Measurements from ENCODE around the gene AMPD3.

DNA sequence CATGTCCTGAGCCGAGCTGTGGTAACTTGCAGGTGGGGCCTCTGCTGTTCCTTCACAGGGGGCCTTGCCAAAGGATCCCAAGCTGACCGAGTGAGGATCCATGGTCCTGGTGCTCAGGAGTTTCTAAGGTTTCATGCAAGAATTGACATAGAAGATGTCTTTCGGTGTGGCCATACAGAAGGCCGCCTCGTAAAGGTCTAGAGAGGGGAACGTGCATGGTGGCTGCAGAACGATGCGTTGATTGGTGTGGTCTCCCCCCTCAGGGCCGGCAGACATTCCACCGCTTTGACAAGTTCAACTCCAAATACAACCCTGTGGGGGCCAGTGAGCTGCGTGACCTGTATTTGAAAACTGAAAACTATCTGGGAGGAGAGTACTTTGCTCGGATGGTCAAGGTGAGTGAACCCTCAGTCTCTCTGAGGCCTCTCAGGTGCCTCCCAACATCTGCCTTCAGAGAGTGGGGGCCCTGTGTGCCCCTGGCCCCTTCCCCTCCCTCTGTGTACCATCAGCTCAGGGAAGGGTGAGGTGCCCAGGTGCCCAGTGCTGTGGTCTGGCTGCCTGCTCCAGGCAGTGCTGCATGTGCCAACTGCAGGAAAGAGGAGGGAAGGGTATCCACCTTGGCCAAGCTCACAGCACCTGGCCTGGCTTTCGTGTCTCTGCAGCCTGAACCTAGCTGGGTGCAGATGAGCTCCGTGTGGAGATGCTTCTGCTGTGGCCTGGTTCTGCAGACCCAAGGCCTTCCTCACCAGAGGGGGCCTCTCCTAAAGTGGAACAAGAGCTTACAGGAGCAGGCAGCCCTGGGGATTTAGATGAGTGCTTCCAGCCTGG, 39.8 kb downstream of the AMPD3 start:
- TF ChIP-seq, protein P1, sequence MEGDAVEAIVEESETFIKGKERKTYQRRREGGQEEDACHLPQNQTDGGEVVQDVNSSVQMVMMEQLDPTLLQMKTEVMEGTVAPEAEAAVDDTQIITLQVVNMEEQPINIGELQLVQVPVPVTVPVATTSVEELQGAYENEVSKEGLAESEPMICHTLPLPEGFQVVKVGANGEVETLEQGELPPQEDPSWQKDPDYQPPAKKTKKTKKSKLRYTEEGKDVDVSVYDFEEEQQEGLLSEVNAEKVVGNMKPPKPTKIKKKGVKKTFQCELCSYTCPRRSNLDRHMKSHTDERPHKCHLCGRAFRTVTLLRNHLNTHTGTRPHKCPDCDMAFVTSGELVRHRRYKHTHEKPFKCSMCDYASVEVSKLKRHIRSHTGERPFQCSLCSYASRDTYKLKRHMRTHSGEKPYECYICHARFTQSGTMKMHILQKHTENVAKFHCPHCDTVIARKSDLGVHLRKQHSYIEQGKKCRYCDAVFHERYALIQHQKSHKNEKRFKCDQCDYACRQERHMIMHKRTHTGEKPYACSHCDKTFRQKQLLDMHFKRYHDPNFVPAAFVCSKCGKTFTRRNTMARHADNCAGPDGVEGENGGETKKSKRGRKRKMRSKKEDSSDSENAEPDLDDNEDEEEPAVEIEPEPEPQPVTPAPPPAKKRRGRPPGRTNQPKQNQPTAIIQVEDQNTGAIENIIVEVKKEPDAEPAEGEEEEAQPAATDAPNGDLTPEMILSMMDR (IDR thresholded peaks at IDR 0.05 in 4 of 5, conservative IDR thresholded peaks at IDR 0.05 in 1 of 5), result no peak
- TF ChIP-seq POLR2A (IDR thresholded peaks at IDR 0.05), result no peak
